GM10847 (cell line): ENCODE data around the gene ITIH4.

Experiments used
- POLR2A ChIP-seq: IDR thresholded peaks from 2 replicates; pipeline ENCODE4 v1.6.1; 2011; ENCODE audit not compliant: insufficient read length; ENCODE audit errors: extremely low read depth

Gene ITIH4

DNA sequence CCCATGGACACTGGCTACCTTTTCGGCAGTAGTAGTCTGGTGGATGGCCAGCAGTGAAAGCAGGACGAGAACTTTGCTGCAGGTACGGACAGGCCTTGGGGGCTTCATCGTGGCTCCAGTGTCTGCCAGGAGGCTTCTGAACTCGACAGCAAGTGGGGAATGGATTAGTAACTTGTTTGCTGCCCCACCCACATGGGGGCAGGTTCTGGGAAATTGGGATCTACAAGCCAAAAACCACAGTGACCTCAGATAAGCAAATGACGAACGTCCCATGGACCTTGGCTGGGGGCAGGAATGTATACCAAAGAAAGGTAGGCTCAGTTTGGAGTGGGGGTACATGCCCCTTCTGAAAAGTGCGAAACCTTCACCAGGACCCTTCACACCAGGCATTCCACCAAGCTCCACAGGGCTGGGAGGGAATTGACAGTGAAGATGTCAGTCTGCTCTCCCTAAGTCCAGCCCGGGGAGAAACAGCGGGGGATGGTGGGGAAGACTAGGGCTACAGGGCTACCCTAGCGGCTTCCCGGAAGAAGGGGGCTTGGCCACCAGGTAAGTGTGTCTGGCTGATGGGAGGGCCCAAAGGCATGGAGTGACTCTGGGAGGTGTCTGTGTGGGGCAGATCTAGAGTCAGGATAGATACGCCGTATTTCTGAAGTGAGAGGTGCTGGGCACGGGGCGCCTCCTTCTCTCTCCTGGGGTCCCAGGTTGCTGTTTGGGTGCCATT is at the start of gene ITIH4:
Gene ITIH4, minus strand, starts transcription at position 138 of the 724 bp plus-strand sequence. Its CDS starts 30 bp downstream, at position 108.
- no peak for TF ChIP-seq POLR2A

GRCh38 chr3:52880047-52880446 is 49.6 kb upstream of the ITIH4 start:
- TF ChIP-seq POLR2A, result no peak

DNA sequence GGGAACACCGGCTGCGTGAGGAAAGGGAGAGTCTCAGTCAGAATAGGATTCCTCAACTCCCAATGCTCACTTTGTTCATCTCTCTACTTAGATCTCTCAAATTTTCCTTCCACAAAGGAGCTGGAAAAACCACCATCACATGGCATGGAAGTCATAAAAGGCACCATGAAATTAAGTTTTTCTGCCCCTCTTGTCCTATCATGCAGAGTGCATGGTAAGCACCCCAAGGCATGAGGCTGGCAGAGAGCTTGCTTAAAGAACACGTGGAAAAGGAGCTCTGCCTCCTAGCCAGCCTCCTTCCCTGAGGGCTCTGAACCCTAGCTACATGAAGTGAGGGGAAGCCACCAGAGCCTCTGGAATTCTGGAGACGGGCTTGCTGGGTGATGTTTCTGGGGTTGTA is 49.1 kb upstream of the ITIH4 start:
- TF ChIP-seq POLR2A, result no peak

DNA sequence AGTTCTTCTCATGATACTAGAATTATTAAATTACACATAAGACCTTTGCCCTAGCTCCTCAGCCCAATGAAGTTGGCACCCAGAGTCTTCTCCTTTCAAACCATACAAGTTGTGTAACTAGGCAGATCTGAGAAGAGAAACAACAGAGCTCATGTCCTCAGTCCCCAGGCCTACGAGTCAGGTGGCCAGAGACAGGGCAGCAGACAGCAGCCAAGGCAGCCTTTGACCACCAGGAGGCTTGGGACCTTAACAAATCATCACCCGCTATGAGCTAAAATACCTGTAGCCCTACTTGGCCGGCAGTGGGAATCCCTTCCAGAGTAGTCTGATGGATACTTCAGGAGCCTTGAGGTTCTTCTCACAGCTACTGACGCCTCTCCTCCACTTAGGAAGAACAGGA is 48.6 kb upstream of the ITIH4 start:
- no peak for TF ChIP-seq POLR2A

DNA sequence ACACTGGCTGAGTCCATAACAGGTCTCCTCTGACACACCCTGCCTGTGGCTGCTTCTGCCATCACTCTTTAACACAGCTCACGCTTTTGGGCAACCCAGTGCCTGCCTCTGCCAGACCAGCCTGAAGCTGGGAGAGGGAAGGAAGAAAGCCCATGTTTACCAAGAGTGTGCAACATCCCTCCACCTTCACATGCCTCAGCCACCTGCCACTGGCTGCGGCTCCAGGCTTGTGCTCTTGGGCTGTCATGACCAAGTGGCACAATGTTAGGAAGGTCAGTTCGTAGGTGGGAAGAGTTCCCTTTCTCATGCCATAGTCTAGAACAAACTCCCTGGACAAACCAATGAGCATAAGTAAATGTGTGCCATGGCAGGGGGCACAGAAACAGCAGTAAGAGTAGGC is 46.6 kb upstream of the ITIH4 start:
- TF ChIP-seq POLR2A, result no peak

DNA sequence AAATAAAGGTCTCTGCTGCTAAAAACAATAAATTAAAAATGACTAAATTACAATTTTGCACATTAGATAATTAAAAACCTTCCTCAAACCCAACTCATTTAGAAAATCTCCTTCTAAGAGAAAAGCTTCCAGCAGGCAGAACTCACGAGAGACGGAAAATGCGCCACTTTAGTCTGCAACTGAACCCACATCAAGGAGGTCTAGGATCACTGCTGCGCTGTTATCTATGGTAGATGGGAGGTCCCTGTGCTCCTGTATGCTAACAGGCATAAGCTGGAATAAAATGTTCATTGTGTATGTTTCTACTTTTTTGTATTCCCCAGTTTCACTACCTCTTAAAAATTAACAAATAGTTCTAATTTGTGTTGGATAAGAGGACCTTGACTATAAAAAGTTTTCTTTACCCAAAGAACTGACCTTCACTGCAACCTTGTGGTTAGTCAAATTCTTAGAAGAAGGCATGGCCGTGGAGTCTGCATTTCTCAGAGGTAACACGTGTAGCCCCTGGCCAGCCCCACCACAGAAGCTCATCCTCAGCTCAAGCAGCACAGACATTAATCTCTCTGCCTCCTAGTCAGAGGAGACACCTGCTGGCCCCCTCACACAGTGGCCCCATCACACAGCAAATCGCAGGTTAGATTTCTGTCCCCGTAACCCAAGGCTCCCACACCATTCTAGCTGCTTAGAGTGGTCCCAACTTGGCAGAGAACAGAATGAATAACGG is 44.6 kb upstream of the ITIH4 start:
- TF ChIP-seq POLR2A, result no peak

DNA sequence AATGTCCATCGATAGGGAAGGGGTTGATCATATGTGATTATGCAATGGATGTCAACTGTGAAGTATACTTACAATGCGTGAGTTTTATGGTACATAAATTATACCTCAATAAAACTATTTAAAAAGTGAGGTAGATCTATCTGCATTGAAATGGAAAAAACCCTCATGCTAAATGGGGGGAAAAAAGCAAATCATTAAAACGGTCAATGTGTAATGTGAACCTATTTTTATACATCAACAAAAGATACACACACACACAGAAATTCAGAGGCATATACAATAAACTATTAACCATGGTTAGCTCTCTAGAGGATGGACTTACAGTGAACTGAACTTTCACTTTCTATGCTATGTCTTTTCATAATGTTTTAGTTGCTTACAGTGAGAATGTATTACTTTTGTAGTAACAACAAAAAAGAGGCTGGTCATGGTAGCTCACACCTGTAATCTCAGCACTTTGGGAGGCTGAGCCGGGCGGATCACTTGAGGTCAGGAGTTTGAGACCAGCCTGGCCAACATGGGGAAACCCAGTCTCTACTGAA is 43.8 kb upstream of the ITIH4 start:
- no peak for TF ChIP-seq POLR2A

DNA sequence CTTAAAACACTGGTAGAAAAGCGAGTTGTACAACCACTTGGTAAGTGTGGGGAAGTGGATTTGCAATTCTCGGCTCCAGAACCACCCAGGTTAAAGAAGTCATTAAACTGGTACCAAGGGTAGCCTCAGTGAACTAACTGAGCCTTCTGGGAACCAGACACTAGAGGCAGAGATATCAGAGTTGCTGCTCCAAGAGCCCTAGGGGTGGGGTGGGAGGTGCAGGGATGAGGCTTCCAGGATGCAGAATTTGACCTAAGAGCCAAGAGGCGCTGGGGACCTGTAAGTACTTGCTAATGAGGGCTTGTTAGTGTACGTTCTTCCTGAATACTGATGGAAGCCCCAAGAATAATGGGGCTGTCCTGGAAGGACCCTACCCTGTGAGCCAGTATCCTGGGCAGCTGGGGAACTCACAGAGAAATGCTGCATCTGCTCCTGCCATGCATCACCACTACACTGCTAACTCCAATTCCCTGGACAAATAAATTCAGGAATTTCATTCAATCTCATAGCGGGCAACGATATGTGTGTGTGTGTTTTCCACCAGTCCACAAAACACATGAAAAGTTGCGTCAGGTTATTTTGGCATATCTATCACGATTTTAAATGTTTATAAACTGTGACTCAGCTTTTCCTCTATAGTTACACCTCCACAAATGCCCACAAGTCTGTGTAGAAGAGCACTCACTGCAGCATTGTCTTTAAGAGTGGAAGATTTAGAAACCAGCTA is 43.1 kb upstream of the ITIH4 start:
- TF ChIP-seq POLR2A, result no peak

DNA sequence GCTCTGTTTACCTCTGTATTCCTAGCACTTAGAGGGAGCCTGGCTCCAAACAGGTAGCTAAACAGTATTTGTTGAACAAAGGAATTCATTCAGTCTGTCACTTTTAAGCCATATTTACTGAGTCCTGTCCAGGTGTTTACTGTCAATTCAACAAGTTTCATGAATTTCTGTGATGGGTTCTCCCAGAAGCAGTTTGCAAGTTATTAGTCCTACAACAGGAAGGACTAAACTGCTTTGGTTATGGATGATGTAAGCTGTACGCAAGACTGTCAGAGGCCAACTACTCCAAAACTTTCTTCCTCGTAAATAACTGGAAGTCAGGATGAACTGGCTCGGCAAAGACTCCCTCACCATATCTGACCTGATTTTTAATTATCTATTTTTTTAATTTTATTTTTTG is 41.8 kb upstream of the ITIH4 start:
- TF ChIP-seq POLR2A, result no peak

DNA sequence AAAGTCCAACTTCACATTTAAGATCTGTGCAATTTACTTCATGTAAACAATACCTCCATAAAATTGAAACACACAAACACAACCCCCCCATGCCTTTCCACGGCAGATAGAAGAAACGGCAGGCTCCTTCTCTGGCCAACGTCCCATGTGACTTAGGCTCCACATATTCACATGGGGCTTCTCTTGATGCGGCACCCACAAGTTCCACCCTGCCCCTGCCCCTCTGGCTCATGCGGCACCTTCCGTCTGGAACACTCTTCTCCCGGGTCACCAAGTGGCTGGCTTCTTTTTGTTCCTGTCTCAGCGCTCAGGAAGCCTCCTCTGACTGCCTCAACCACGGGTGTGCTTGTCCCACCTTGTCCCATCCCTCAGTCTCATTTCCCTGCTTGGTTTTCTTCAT is 41.3 kb upstream of the ITIH4 start:
- TF ChIP-seq POLR2A, result no peak

DNA sequence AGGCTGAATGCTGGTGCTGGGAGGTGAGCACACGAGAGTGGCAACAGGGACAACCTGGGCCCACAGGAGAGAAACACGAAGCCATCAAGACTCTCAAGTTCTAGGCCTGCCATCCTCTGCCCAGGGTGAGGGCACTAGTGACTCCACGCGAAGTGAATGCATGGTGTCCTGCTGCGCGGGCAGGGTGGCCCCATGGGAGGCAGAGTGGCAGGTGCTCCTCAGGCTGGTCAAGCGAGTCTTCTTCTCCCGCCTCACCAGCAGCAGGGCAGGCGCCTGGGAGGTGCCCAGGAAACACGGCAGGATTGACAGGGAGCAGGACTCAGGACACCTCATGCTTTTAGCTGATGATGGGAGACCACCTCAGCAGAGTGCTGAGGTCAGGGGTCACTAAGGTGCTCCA is 40.0 kb upstream of the ITIH4 start:
- no peak for TF ChIP-seq POLR2A

DNA sequence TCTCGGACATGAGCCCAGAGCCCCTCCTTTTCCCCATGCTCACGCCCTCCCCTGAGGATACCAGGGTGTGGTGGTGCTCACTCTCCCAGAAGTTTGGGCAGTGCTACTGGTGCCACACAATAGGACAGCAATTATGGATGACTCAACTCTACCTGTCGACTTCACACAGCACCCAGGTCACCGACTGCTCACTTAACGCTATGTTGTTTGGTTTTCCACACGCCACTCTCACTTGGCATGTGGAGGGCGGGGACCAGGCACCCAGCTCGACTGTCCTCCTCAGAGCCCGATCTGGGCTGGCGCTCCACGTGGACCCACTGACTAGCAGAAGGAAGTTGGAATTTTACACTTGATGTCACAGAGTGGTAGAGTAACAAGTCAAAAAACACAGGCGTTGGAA is 36.0 kb upstream of the ITIH4 start:
- no peak for TF ChIP-seq POLR2A

DNA sequence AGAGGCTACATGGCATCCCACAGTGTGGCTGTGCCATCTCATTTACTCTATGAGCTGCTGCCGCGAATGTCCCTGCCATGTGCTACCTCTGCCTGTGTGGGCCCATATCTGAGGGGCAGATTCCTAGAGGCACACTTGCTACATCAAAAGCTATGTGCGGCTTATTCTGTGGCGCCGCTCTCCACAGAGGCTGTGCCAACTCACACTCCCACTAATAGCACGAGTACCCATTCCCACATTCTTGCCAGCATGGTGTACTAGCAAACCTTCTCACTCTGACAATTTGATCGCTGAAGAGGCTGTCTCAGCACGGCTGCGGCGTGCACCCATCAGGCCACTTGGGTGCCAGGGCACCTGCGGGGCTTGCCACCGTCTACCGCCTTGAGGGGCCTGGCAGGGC is 35.5 kb upstream of the ITIH4 start:
- no peak for TF ChIP-seq POLR2A

DNA sequence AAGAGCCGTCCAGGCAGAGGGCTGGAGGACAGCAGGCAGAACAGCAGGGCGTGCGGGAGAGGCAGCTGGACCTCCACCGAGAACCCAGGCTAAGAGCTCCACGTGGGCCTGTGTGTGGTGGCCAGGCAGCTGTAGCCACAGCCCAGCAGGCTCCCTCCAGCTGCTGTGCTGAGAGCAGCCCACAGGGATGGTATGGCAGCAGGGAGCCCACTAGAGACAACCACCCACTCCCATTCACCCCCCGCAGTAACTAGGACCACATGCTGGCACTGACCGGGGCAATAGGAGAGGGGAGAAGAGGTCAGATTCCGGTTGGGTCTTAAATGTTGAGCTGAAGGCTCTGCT is 29.9 kb upstream of the ITIH4 start:
- no peak for TF ChIP-seq POLR2A

GRCh38 chr3:52859686-52860423 is 29.4 kb upstream of the ITIH4 start:
- TF ChIP-seq POLR2A, result no peak
